Measurements from ENCODE around the gene ATP13A3.

GRCh38 chr3:194365978-194366490 lies 120.8 kb downstream of the ATP13A3 start:
- no peak for TF ChIP-seq CTCF (IDR thresholded peaks at IDR 0.05)
- no peak for TF ChIP-seq EZH2 (IDR thresholded peaks at IDR 0.05; ENCODE audit: borderline replicate concordance, insufficient read depth, low read depth, low read length, poor library complexity, severe bottlenecking)

Measured in B cell (primary cell).